ENCODE results near the gene SAFB2. TPM values are rescaled to one million over a fixed set of nuclear protein-coding genes. Genes with fewer than 3 reads are reported as not detected.

SAFB2 gene
- polyA plus RNA-seq, 1 of the 3 experiments (the other 2 are of a cell fraction), result 37.7 TPM

DNA sequence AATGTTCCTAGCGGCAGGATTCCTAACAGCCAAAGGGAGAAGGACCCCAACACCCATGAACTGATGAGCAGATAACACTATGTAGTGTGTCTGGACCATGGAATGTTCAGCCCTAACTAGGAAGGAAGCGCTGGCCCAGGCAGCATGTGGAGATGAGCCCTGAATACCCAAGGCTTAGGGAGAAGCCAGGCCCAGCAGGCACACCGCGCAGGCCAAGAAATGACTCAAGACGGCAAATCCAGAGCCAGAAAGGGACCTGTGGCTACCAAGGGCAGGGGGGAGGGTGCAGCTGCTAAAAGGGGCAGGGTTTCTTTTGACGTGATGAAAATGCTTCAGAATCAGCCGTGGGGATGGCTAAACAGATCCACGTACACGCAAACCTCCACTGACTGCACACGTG, 34.1 kb downstream of the SAFB2 start (continued):
- TF ChIP-seq, protein P1, sequence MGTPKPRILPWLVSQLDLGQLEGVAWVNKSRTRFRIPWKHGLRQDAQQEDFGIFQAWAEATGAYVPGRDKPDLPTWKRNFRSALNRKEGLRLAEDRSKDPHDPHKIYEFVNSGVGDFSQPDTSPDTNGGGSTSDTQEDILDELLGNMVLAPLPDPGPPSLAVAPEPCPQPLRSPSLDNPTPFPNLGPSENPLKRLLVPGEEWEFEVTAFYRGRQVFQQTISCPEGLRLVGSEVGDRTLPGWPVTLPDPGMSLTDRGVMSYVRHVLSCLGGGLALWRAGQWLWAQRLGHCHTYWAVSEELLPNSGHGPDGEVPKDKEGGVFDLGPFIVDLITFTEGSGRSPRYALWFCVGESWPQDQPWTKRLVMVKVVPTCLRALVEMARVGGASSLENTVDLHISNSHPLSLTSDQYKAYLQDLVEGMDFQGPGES (IDR thresholded peaks at IDR 0.05; ENCODE audit: low read depth, low read length), result no peak

DNA sequence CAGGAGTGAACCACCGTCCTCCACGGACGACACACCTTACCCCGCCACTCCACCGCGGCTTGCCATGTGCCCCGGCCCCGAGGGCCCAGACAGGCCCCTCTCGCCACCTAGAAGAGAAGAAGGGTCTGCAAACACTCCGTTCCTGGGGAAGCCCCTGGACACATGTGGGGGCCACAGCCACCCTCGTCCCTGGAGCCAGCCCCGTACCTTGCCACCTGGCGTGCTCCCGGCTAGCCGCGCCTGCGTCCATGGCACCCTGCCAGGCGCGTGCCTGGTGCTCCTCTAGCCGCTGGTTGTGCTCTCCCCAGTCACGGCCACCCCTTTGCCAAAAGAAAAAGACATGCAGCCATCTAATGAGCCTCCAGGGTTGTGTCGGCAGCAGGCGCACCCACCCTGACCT, 34.9 kb downstream of the SAFB2 start:
- H2AFZ ChIP-seq (ENCODE audit: low read depth), result no peak overlapping the region
- CTCF ChIA-PET, result interaction anchor here (0.8 kb wide), 1 partner anchor 225 kb away, joined by 3 read pairs; no protein-coding TSS in a partner anchor
- H3K27ac ChIP-seq (ENCODE audit: low read depth in 2 of 2, low read length in 1 of 2), result no peak overlapping the region
- no peaks in the 10 kb centered on the region for H4K20me1 ChIP-seq (ENCODE audit: insufficient read depth)
- H3K9me3 ChIP-seq, result no peaks in the 10 kb centered on the region
- no peaks in the 10 kb centered on the region for H3K27me3 ChIP-seq (ENCODE audit: insufficient read depth)
- POLR2A ChIA-PET, result no interaction called here
- no peak overlapping the region for H3K4me2 ChIP-seq
- H3K4me3 ChIP-seq (ENCODE audit: low read depth in 2 of 2, low read length in 1 of 2), result no peak overlapping the region
- TF ChIP-seq, protein P2, sequence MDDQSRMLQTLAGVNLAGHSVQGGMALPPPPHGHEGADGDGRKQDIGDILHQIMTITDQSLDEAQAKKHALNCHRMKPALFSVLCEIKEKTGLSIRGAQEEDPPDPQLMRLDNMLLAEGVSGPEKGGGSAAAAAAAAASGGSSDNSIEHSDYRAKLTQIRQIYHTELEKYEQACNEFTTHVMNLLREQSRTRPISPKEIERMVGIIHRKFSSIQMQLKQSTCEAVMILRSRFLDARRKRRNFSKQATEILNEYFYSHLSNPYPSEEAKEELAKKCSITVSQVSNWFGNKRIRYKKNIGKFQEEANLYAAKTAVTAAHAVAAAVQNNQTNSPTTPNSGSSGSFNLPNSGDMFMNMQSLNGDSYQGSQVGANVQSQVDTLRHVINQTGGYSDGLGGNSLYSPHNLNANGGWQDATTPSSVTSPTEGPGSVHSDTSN (IDR thresholded peaks at IDR 0.05), result no peak
- TF ChIP-seq RFX5 (IDR thresholded peaks at IDR 0.05; ENCODE audit: low read length) (no peak), RAD21 (IDR thresholded peaks at IDR 0.05; ENCODE audit: low read length) (no peak), ELF1 (IDR thresholded peaks at IDR 0.05) (no peak), RXRA (IDR thresholded peaks at IDR 0.05; ENCODE audit: borderline replicate concordance, low read depth) (no peak)
- TF ChIP-seq, protein P1 (IDR thresholded peaks at IDR 0.05; ENCODE audit: low read depth, low read length), result no peak
- peak; percentile 27 for DNase-seq
- H3K36me3 ChIP-seq (replicated peaks in 1 of 2; ENCODE audit: control insufficient read depth in 1 of 2, insufficient read depth in 2 of 2, low read length in 1 of 2), result peaks cover 0 to 63% of the 10 kb centered on the region in 2 experiments
- WGBS (ENCODE audit: low lambda C conversion rate), result 93% methylated on average over 15 of the region's 23 CpGs
- H3K9ac ChIP-seq, result no peak overlapping the region
- H3K79me2 ChIP-seq (ENCODE audit: insufficient read depth), result no peaks in the 10 kb centered on the region
- H3K9me2 ChIP-seq, result no peaks in the 10 kb centered on the region
- H3K4me1 ChIP-seq (ENCODE audit: control insufficient read depth in 1 of 2, insufficient read depth in 2 of 2, low read depth in 1 of 2, low read length in 1 of 2), result no peaks in the 10 kb centered on the region; a peak in 1 of 4 replicates
- no peaks in the 10 kb centered on the region for H3F3A ChIP-seq (replicated peaks; ENCODE audit: insufficient read depth)

DNA sequence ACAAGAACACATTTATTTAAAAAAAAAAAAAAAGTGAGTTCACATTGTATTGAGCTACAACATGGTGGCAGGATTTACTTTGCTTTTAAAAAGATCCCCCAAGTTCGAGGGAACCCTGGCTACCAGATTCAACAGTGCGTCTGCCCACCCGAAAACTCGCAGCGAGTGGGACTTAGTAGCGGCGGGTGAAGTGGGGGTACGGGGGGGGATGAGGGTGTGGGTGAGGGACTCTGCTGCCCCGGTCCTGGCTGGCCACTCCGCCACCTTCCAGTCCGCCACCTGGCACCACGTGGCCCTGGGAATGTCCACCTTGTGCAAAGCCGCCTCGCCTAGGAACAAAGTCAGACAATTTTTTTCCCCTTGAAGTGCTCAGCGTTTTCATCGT, 35.5 kb downstream of the SAFB2 start:
- no peaks in the 10 kb centered on the region for H3K9me3 ChIP-seq
- peak; percentile 45 for DNase-seq

More for the DNA sequence above, 35.5 kb downstream of the SAFB2 start:
- H3K79me2 ChIP-seq (ENCODE audit: insufficient read depth), result no peaks in the 10 kb centered on the region
- peaks cover 0 to 57% of the 10 kb centered on the region in 2 experiments for H3K36me3 ChIP-seq (replicated peaks in 1 of 2; ENCODE audit: control insufficient read depth in 1 of 2, insufficient read depth in 2 of 2, low read length in 1 of 2)
- no peaks in the 10 kb centered on the region for H4K20me1 ChIP-seq (ENCODE audit: insufficient read depth)
- H3K9me2 ChIP-seq, result no peaks in the 10 kb centered on the region
- no peak overlapping the region for H3K9ac ChIP-seq
- no peak overlapping the region for H2AFZ ChIP-seq (ENCODE audit: low read depth)
- WGBS (ENCODE audit: low lambda C conversion rate), result 99% methylated on average over 15 of the region's 16 CpGs
- no peak overlapping the region for H3K4me2 ChIP-seq
- H3K27me3 ChIP-seq (ENCODE audit: insufficient read depth), result no peaks in the 10 kb centered on the region
- H3K4me3 ChIP-seq (ENCODE audit: low read depth in 2 of 2, low read length in 1 of 2), result no peak overlapping the region
- no peaks in the 10 kb centered on the region; a peak in 1 of 4 replicates for H3K4me1 ChIP-seq (ENCODE audit: control insufficient read depth in 1 of 2, insufficient read depth in 2 of 2, low read depth in 1 of 2, low read length in 1 of 2)
- CTCF ChIA-PET, result interaction anchor here (0.8 kb wide), 1 partner anchor 226 kb away, joined by 3 read pairs; no protein-coding TSS in a partner anchor
- POLR2A ChIA-PET, result no interaction called here
- no peak overlapping the region for H3K27ac ChIP-seq (ENCODE audit: low read depth in 2 of 2, low read length in 1 of 2)
- H3F3A ChIP-seq (replicated peaks; ENCODE audit: insufficient read depth), result no peaks in the 10 kb centered on the region
- no peak for TF ChIP-seq EZH2phosphoT487 (IDR thresholded peaks at IDR 0.05; ENCODE audit: borderline replicate concordance, low read depth)
- TF ChIP-seq ELF1 (IDR thresholded peaks at IDR 0.05), result no peak
- no peak for TF ChIP-seq RAD21 (IDR thresholded peaks at IDR 0.05; ENCODE audit: low read length)
- TF ChIP-seq, protein P1 (IDR thresholded peaks at IDR 0.05; ENCODE audit: low read depth, low read length), result no peak
- TF ChIP-seq, protein P3, sequence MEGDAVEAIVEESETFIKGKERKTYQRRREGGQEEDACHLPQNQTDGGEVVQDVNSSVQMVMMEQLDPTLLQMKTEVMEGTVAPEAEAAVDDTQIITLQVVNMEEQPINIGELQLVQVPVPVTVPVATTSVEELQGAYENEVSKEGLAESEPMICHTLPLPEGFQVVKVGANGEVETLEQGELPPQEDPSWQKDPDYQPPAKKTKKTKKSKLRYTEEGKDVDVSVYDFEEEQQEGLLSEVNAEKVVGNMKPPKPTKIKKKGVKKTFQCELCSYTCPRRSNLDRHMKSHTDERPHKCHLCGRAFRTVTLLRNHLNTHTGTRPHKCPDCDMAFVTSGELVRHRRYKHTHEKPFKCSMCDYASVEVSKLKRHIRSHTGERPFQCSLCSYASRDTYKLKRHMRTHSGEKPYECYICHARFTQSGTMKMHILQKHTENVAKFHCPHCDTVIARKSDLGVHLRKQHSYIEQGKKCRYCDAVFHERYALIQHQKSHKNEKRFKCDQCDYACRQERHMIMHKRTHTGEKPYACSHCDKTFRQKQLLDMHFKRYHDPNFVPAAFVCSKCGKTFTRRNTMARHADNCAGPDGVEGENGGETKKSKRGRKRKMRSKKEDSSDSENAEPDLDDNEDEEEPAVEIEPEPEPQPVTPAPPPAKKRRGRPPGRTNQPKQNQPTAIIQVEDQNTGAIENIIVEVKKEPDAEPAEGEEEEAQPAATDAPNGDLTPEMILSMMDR (IDR thresholded peaks at IDR 0.05), result no peak
